ENCODE measurements around the gene REPS2. TPM values are rescaled to one million over a fixed set of nuclear protein-coding genes. Genes with fewer than 3 reads are reported as not detected.

REPS2 gene
- total RNA-seq, 1 experiment from 2014 or later = 3.7 TPM

DNA sequence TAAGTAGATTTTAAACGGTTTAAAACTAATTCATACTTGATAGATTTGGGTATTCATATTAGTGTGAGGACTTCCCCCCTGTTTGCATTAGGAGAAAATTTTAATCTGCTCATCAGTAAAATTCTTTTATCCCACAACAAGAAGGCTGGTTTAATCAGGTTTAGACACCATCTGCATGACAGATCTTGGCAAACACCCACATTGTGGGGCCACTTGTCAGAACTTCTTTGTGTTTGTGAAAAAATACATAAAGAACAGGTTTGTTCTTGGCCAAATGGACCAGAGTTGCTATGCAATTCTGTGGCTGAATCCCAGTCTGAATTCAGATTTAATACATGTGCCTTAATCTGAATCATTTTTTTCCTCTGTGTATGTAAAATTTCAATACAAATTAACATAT, 121.1 kb downstream of the REPS2 start:
- WGBS (ENCODE audit: extremely low coverage, insufficient read length, low lambda C conversion rate) = no CpG with 5 or more reads among the region's 1 CpG
- Histone ChIP-seq H2BK5ac (ENCODE audit: insufficient read length, low read length) (no peak overlapping the region), H3K27ac (ENCODE audit: insufficient read length, low read depth, low read length) (no peak overlapping the region), H2AK5ac (ENCODE audit: insufficient read length, low read length) (no peak overlapping the region), H3K4me1 (ENCODE audit: insufficient read depth, low read length) (no peaks in the 10 kb centered on the region), H3K23me2 (ENCODE audit: insufficient read length, low read depth, low read length, poor library complexity, severe bottlenecking) (no peaks in the 10 kb centered on the region), H3K4me2 (ENCODE audit: insufficient read depth, insufficient read length, low read length) (no peak overlapping the region), H3K79me2 (ENCODE audit: insufficient read depth, low read length) (no peaks in the 10 kb centered on the region), H2BK12ac (ENCODE audit: insufficient read length, low read depth, low read length) (no peak overlapping the region), H2BK120ac (ENCODE audit: low read depth, low read length, poor library complexity, severe bottlenecking) (no peak overlapping the region), H3K18ac (ENCODE audit: insufficient read length, low read depth, low read length) (no peak overlapping the region), H3K23ac (ENCODE audit: insufficient read length, low read depth, low read length) (no peak overlapping the region), H4K20me1 (ENCODE audit: control insufficient read depth, insufficient read depth, insufficient read length) (no peaks in the 10 kb centered on the region), H3K14ac (ENCODE audit: insufficient read depth, low read length) (no peak overlapping the region), H3K4ac (ENCODE audit: low read depth, low read length) (no peak overlapping the region), H3T11ph (ENCODE audit: low read length) (no peak overlapping the region), H4K91ac (ENCODE audit: insufficient read length, low read depth, low read length) (no peak overlapping the region), H3K56ac (ENCODE audit: insufficient read length, low read depth, low read length) (no peak overlapping the region), H3K79me1 (ENCODE audit: insufficient read depth, low read depth, low read length, poor library complexity, severe bottlenecking) (no peaks in the 10 kb centered on the region), H4K8ac (replicated peaks; ENCODE audit: insufficient read length, low read depth, low read length) (no peak overlapping the region), H3K9me3 (ENCODE audit: control insufficient read depth, low read depth, low read length) (no peaks in the 10 kb centered on the region), H3K9ac (ENCODE audit: extremely low read depth, insufficient read length, low read length) (no peak overlapping the region), H2BK20ac (ENCODE audit: low read depth, low read length, poor library complexity, severe bottlenecking) (no peak overlapping the region), H2AFZ (ENCODE audit: low read length) (no peak overlapping the region), H4K5ac (ENCODE audit: insufficient read length, low read depth, low read length) (no peak overlapping the region), H2BK15ac (ENCODE audit: low read depth, low read length) (no peak overlapping the region), H3K27me3 (ENCODE audit: insufficient read depth, low read length) (no peaks in the 10 kb centered on the region)
- no peak for DNase-seq
- Mint-ChIP-seq H3K9me3 (no peaks in the 10 kb centered on the region), H3K36me3 (ENCODE audit: insufficient read depth in 1 of 3, low read depth in 3 of 3) (no peaks in the 10 kb centered on the region), H3K27me3 (ENCODE audit: low read depth) (peaks cover 4% of the 10 kb centered on the region; the same call in 1 of the 2 replicates), H3K4me3 (no peak overlapping the region), H3K27ac (no peak overlapping the region), H3K4me1 (peaks cover 4 to 5% of the 10 kb centered on the region in 2 experiments; a peak in 2 of 4 replicates)
- TF ChIP-seq, protein P1, sequence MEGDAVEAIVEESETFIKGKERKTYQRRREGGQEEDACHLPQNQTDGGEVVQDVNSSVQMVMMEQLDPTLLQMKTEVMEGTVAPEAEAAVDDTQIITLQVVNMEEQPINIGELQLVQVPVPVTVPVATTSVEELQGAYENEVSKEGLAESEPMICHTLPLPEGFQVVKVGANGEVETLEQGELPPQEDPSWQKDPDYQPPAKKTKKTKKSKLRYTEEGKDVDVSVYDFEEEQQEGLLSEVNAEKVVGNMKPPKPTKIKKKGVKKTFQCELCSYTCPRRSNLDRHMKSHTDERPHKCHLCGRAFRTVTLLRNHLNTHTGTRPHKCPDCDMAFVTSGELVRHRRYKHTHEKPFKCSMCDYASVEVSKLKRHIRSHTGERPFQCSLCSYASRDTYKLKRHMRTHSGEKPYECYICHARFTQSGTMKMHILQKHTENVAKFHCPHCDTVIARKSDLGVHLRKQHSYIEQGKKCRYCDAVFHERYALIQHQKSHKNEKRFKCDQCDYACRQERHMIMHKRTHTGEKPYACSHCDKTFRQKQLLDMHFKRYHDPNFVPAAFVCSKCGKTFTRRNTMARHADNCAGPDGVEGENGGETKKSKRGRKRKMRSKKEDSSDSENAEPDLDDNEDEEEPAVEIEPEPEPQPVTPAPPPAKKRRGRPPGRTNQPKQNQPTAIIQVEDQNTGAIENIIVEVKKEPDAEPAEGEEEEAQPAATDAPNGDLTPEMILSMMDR (conservative IDR thresholded peaks at IDR 0.05) = no peak
